ENCODE data around the gene TCF7.
"Not testable (repeated sequence)": the region's sequence is repeated elsewhere in the genome, so short reads cannot be mapped to it uniquely, and the experiment has no call there.

The TCF7 gene

GRCh38 chr5:134142806-134143205 is 28.3 kb downstream of the TCF7 start:
- DNase-seq (peak in 2 of 3 experiments; percentile 0 to 2), ATAC-seq (replicated peaks) (no peak)
- Mint-ChIP-seq H3K4me1 (ENCODE audit: low read depth in 2 of 2) (peaks cover 51 to 55% of the 10 kb centered on the region in 2 donors), H3K27me3 (no peaks in the 10 kb centered on the region), H3K9me3 (no peaks in the 10 kb centered on the region), H3K36me3 (ENCODE audit: insufficient read depth) (peaks cover 100% of the 10 kb centered on the region), H3K27ac (peak overlapping the region in 1 of 2 donors; percentile 99), H3K4me3 (peak overlapping the region in 1 of 2 donors; percentile 42)

GRCh38 chr5:134143431-134143830 is 28.9 kb downstream of the TCF7 start:
- Mint-ChIP-seq H3K36me3 (ENCODE audit: insufficient read depth) (peaks cover 100% of the 10 kb centered on the region), H3K27ac (peak overlapping the region in 1 of 2 donors; percentile 99), H3K27me3 (no peaks in the 10 kb centered on the region), H3K4me3 (no peak overlapping the region), H3K4me1 (ENCODE audit: low read depth in 2 of 2) (peaks cover 48 to 50% of the 10 kb centered on the region in 2 donors), H3K9me3 (no peaks in the 10 kb centered on the region)
- ATAC-seq (replicated peaks) (no peak), DNase-seq (peak in 1 of 3 experiments; percentile 1)

GRCh38 chr5:134143944-134144941 is 29.8 kb downstream of the TCF7 start:
- no peaks in the 10 kb centered on the region for H3K27me3 Mint-ChIP-seq
- H3K27ac Mint-ChIP-seq, result peak overlapping the region; percentile 85 to 99
- ATAC-seq (replicated peaks) (no peak), DNase-seq (peak in 1 of 3 experiments; percentile 2)
- H3K4me3 Mint-ChIP-seq, result peak overlapping the region; percentile 30 to 57
- peaks cover 42 to 46% of the 10 kb centered on the region in 2 donors for H3K4me1 Mint-ChIP-seq (ENCODE audit: low read depth in 2 of 2)
- H3K36me3 Mint-ChIP-seq (ENCODE audit: insufficient read depth), result peaks cover 100% of the 10 kb centered on the region
- no peaks in the 10 kb centered on the region for H3K9me3 Mint-ChIP-seq

GRCh38 chr5:134145041-134145757 is 30.7 kb downstream of the TCF7 start:
- DNase-seq (peak in 1 of 3 experiments; percentile 12), ATAC-seq (replicated peaks) (peak; percentile 6)
- H3K9me3 Mint-ChIP-seq, result no peaks in the 10 kb centered on the region
- H3K4me3 Mint-ChIP-seq, result peak overlapping the region in 1 of 2 donors; percentile 57
- peaks cover 37 to 43% of the 10 kb centered on the region in 2 donors for H3K4me1 Mint-ChIP-seq (ENCODE audit: low read depth in 2 of 2)
- H3K36me3 Mint-ChIP-seq (ENCODE audit: insufficient read depth), result peaks cover 100% of the 10 kb centered on the region
- H3K27me3 Mint-ChIP-seq, result no peaks in the 10 kb centered on the region
- H3K27ac Mint-ChIP-seq, result peak overlapping the region; percentile 85 to 99

GRCh38 chr5:134145779-134146581 is 31.5 kb downstream of the TCF7 start:
- Mint-ChIP-seq H3K27me3 (no peaks in the 10 kb centered on the region), H3K27ac (peak overlapping the region; percentile 85 to 99), H3K4me1 (ENCODE audit: low read depth in 2 of 2) (peaks cover 31 to 35% of the 10 kb centered on the region in 2 donors), H3K9me3 (no peaks in the 10 kb centered on the region), H3K36me3 (ENCODE audit: insufficient read depth) (peaks cover 98% of the 10 kb centered on the region), H3K4me3 (peak overlapping the region in 1 of 2 donors; percentile 25)
- ATAC-seq (replicated peaks) (peak; percentile 74), DNase-seq (peak; percentile 83 to 86 (median 83))

- DNase-seq (no peak), ATAC-seq (replicated peaks) (no peak)
- peak overlapping the region; percentile 85 to 99 for H3K27ac Mint-ChIP-seq
- H3K4me3 Mint-ChIP-seq, result peak overlapping the region in 1 of 2 donors; percentile 25
- H3K4me1 Mint-ChIP-seq (ENCODE audit: low read depth in 2 of 2), result peaks cover 23 to 26% of the 10 kb centered on the region in 2 donors
- H3K36me3 Mint-ChIP-seq (ENCODE audit: insufficient read depth), result peaks cover 96% of the 10 kb centered on the region
- H3K27me3 Mint-ChIP-seq, result no peaks in the 10 kb centered on the region
- H3K9me3 Mint-ChIP-seq, result no peaks in the 10 kb centered on the region
Measured at GRCh38 chr5:134146651-134147518, 32.4 kb downstream of the TCF7 start.

GRCh38 chr5:134148316-134148715 is 33.8 kb downstream of the TCF7 start:
- H3K36me3 Mint-ChIP-seq (ENCODE audit: insufficient read depth), result peaks cover 96% of the 10 kb centered on the region
- H3K27ac Mint-ChIP-seq, result peak overlapping the region; percentile 10 to 99
- no peak for DNase-seq
- H3K4me1 Mint-ChIP-seq (ENCODE audit: low read depth in 2 of 2), result peaks cover 21 to 36% of the 10 kb centered on the region in 2 donors
- no peaks in the 10 kb centered on the region for H3K27me3 Mint-ChIP-seq
- no peak overlapping the region for H3K4me3 Mint-ChIP-seq
- no peaks in the 10 kb centered on the region for H3K9me3 Mint-ChIP-seq
- no peak for ATAC-seq (replicated peaks)

- Mint-ChIP-seq H3K4me3 (no peak overlapping the region), H3K27ac (peak overlapping the region; percentile 90 to 93), H3K36me3 (ENCODE audit: insufficient read depth) (peaks cover 96% of the 10 kb centered on the region)
Measured at GRCh38 chr5:134148986-134149539, 34.6 kb downstream of the TCF7 start.

GRCh38 chr5:134149571-134150303 is 35.3 kb downstream of the TCF7 start:
- Mint-ChIP-seq H3K36me3 (ENCODE audit: insufficient read depth) (peaks cover 96% of the 10 kb centered on the region), H3K4me3 (no peak overlapping the region), H3K4me1 (ENCODE audit: low read depth in 2 of 2) (peaks cover 20 to 35% of the 10 kb centered on the region in 2 donors)

More at GRCh38 chr5:134148986-134149539, 34.6 kb downstream of the TCF7 start:
- ATAC-seq (replicated peaks) (no peak), DNase-seq (peak in 1 of 3 experiments; percentile 0)
- Mint-ChIP-seq H3K27me3 (no peaks in the 10 kb centered on the region), H3K9me3 (no peaks in the 10 kb centered on the region), H3K4me1 (ENCODE audit: low read depth in 2 of 2) (peaks cover 21 to 36% of the 10 kb centered on the region in 2 donors)

GRCh38 chr5:134151723-134152122 is 37.2 kb downstream of the TCF7 start:
- Mint-ChIP-seq H3K4me1 (ENCODE audit: low read depth in 2 of 2) (peaks cover 21 to 40% of the 10 kb centered on the region in 2 donors), H3K27me3 (no peaks in the 10 kb centered on the region), H3K9me3 (no peaks in the 10 kb centered on the region), H3K4me3 (no peak overlapping the region), H3K27ac (peak overlapping the region; percentile 83 to 93), H3K36me3 (ENCODE audit: insufficient read depth) (peaks cover 96% of the 10 kb centered on the region)
- DNase-seq (no peak), ATAC-seq (replicated peaks) (no peak)

More at GRCh38 chr5:134149571-134150303, 35.3 kb downstream of the TCF7 start:
- DNase-seq, result peak in 1 of 3 experiments; percentile 1
- ATAC-seq (replicated peaks), result no peak
- Mint-ChIP-seq H3K9me3 (no peaks in the 10 kb centered on the region), H3K27ac (peak overlapping the region; percentile 90 to 93), H3K27me3 (no peaks in the 10 kb centered on the region)

- Mint-ChIP-seq H3K36me3 (ENCODE audit: insufficient read depth) (peaks cover 96% of the 10 kb centered on the region), H3K27ac (peak overlapping the region; percentile 83 to 88), H3K4me3 (peak overlapping the region in 1 of 2 donors; percentile 54), H3K4me1 (ENCODE audit: low read depth in 2 of 2) (peaks cover 21 to 40% of the 10 kb centered on the region in 2 donors)
- H3K27me3 Mint-ChIP-seq; H3K9me3 Mint-ChIP-seq; ATAC-seq (replicated peaks); DNase-seq: not testable (repeated sequence)
Measured at GRCh38 chr5:134152173-134152832, 37.8 kb downstream of the TCF7 start.
